H1 (cell line): ENCODE data around the gene PTPN7. TPM values are rescaled to one million over a fixed set of nuclear protein-coding genes. Genes with fewer than 3 reads are reported as not detected.

Experiments
- RFX5 ChIP-seq: IDR thresholded peaks from 2 replicates; pipeline ENCODE4 v1.6.1; 2011; ENCODE audit warnings: low read depth, low read length, improper control_type of control experiment, borderline replicate concordance
- SIX5 ChIP-seq: IDR thresholded peaks from 2 replicates; pipeline ENCODE4 v1.6.1; 2011; ENCODE audit warnings: mild to moderate bottlenecking, low read depth, low read length
- polyA plus RNA-seq, 7 experiments: library from polyadenylated mRNA; depleted of rRNA in 3 of 7; stranded (reverse) in 5 of 7; unstranded in 2 of 7; fragments of >200 nt in 5 of 7; fragments of 200-250 nt in 2 of 7; gene quantifications; 1 replicate in 5 of 7; 2 replicates in 1 of 7; 4 replicates in 1 of 7; pipeline versions ENCODE4 v1.2.1 to v1.2.3, GENCODE V29; 2011 to 2013; ENCODE audit warnings: missing spikeins in 2 of 7, mixed read lengths in 2 of 7
- total RNA-seq: library from RNA; stranded (reverse); fragmentation: NEBNext Ultra II Directional; extraction: Animal tissue kit (Norgen Biotek cat#: 25700); gene quantifications from 2 replicates; pipeline ENCODE4 v1.2.1, GENCODE V29; 2021
- TF ChIP-seq, protein P1 (sequence below): IDR thresholded peaks from 2 replicates; pipeline ENCODE4 v1.6.1; 2011; ENCODE audit warnings: low read length, improper control_type of control experiment

PTPN7 gene
- total and polyA plus RNA-seq, 2 of the 8 experiments (the other 6 are each of a cell fraction or from before 2014, with no cell fraction given): 0.20 TPM; not detected in 1

DNA sequence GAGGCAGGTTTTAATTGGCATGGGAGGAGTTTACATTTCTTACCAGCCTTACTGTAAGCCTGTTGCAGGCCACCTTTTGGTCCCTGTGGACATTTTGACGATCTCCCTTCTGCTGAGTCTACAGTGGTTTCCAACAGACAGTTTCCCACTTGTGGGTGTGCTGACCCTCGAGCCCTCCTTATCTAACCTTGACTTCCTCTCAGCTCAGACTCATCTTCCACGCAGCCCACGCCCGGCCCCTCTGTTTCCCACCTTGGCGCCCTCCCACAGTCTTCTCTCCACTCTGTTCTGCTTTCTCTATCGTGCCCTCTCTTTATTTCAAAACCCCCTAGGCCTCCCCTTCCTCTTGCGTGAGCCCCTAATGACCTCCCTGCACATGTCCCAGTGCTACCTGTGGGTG is 9.8 kb downstream of the PTPN7 start (continued):
- TF ChIP-seq, protein P1, sequence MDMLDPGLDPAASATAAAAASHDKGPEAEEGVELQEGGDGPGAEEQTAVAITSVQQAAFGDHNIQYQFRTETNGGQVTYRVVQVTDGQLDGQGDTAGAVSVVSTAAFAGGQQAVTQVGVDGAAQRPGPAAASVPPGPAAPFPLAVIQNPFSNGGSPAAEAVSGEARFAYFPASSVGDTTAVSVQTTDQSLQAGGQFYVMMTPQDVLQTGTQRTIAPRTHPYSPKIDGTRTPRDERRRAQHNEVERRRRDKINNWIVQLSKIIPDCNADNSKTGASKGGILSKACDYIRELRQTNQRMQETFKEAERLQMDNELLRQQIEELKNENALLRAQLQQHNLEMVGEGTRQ: no peak
- TF ChIP-seq RFX5 (no peak), SIX5 (no peak)
- TF ChIP-seq, all 59 proteins: peak for 0
